Left lobe of liver (tissue), 2 donors: ENCODE results near the gene MAT2B. TPM values are rescaled to one million over a fixed set of nuclear protein-coding genes. Genes with fewer than 3 reads are reported as not detected.

Source experiments
- ATAC-seq: fragments of 200-7000 bp; cut with Tn5 transposase; one replicate; pipeline ENCODE4 v1.9.1; 2020; ENCODE audit warnings: mild to moderate bottlenecking, moderate library complexity
- DNase-seq: peaks from one replicate; pipeline ENCODE4 v3.0.0-alpha.2; 2020; ENCODE audit warnings: low spot score
- total RNA-seq: library from RNA; stranded (reverse); gene quantifications from one replicate; pipeline ENCODE4 v1.2.1, GENCODE V29; 2021
- donor health status: DM: no; HTN: no; CAD: no; lungs with moderate emphysema.
- donor health status: DM: no; HTN: yes; CAD: no.

Gene MAT2B
- total RNA-seq, 1 donor from 2014 or later = 22.8 TPM

- ATAC-seq (no peak), DNase-seq (no peak)
Observed at GRCh38 chr5:163548649-163549048, 43.2 kb downstream of the MAT2B start.

GRCh38 chr5:163551156-163551555 is 45.7 kb downstream of the MAT2B start:
- ATAC-seq = no peak

GRCh38 chr5:163552536-163552935 is 47.1 kb downstream of the MAT2B start:
- ATAC-seq = no peak
- DNase-seq = no peak

More at GRCh38 chr5:163551156-163551555, 45.7 kb downstream of the MAT2B start:
- DNase-seq = no peak

- ATAC-seq (no peak), DNase-seq (no peak)
Observed at GRCh38 chr5:163561339-163561738, 55.9 kb downstream of the MAT2B start.

GRCh38 chr5:163562071-163562470 is 56.7 kb downstream of the MAT2B start:
- DNase-seq (no peak), ATAC-seq (no peak)

- ATAC-seq (no peak), DNase-seq (no peak)
Observed at GRCh38 chr5:163563112-163563511, 57.7 kb downstream of the MAT2B start.

GRCh38 chr5:163563880-163564279 is 58.5 kb downstream of the MAT2B start:
- no peak for ATAC-seq
- DNase-seq = no peak

GRCh38 chr5:163564321-163564938 is 59.0 kb downstream of the MAT2B start:
- ATAC-seq (peak; percentile 92), DNase-seq (peak; percentile 54)

GRCh38 chr5:163565492-163565891 is 60.1 kb downstream of the MAT2B start:
- no peak for ATAC-seq
- DNase-seq = no peak

GRCh38 chr5:163565931-163566608 is 60.7 kb downstream of the MAT2B start:
- DNase-seq (no peak), ATAC-seq (peak; percentile 66)

- ATAC-seq = no peak
- no peak for DNase-seq
Observed at GRCh38 chr5:163566678-163567077, 61.3 kb downstream of the MAT2B start.

- ATAC-seq = no peak
- no peak for DNase-seq
Observed at GRCh38 chr5:163567811-163568210, 62.4 kb downstream of the MAT2B start.

Other genes starting within 250 kb of the MAT2B start
- 89.5 TPM for gene CCNG1, start 68.0 kb upstream of the MAT2B start, total RNA-seq
- 17.9 TPM for gene NUDCD2, start 45.5 kb upstream of the MAT2B start, total RNA-seq
- gene HMMR, start 45.0 kb upstream of the MAT2B start, total RNA-seq = 0.33 TPM